ENCODE results near the gene ACAA1. TPM values are rescaled to one million over a fixed set of nuclear protein-coding genes. Genes with fewer than 3 reads are reported as not detected.
A peak's percentile ranks its signal among the peaks of the same experiment; 100 is the strongest.

ACAA1 gene
- total and polyA plus RNA-seq, 2 of the 13 experiments (the other 11 are each of a cell fraction or from before 2014, with no cell fraction given): 60.8 to 188 TPM

GRCh38 chr3:38130631-38131065, 6.3 kb downstream of the ACAA1 start (continued):
- TF ChIP-seq CHD4 (IDR thresholded peaks at IDR 0.05; ENCODE audit: borderline replicate concordance, low read length) (no peak), SP2 (CRISPR knock-in tag; IDR thresholded peaks at IDR 0.05) (no peak), ZZZ3 (CRISPR knock-in tag; IDR thresholded peaks at IDR 0.05; ENCODE audit: borderline replicate concordance) (no peak), XRCC5 (optimal IDR thresholded peaks at IDR 0.05; ENCODE audit: low read length) (no peak), ZMYM3 (CRISPR knock-in tag; IDR thresholded peaks at IDR 0.05) (no peak), SPEN (CRISPR knock-in tag; IDR thresholded peaks at IDR 0.05; ENCODE audit: low read depth) (peak; percentile 76; the same call in 1 of the 2 replicates), NR2F1 (CRISPR knock-in tag; IDR thresholded peaks at IDR 0.05) (peak in 1 of 2 experiments; percentile 35; a peak in 1 of 4 replicates), MXD4 (CRISPR knock-in tag; IDR thresholded peaks at IDR 0.05) (no peak), SP5 (CRISPR knock-in tag; IDR thresholded peaks at IDR 0.05; ENCODE audit: borderline replicate concordance, low read depth) (no peak), ZNF652 (CRISPR knock-in tag; IDR thresholded peaks at IDR 0.05; ENCODE audit: borderline replicate concordance, low read depth) (no peak), FOXC1 (CRISPR knock-in tag; IDR thresholded peaks at IDR 0.05; ENCODE audit: borderline replicate concordance) (no peak), SMAD9 (CRISPR knock-in tag; IDR thresholded peaks at IDR 0.05) (no peak), PAWR (CRISPR knock-in tag; IDR thresholded peaks at IDR 0.05; ENCODE audit: borderline replicate concordance) (no peak), GTF2F1 (IDR thresholded peaks at IDR 0.05; ENCODE audit: low read length) (no peak), HNRNPLL (IDR thresholded peaks at IDR 0.05; ENCODE audit: low read depth, low read length, poor library complexity, severe bottlenecking) (no peak), GZF1 (CRISPR knock-in tag; IDR thresholded peaks at IDR 0.05) (no peak), HES4 (CRISPR knock-in tag; IDR thresholded peaks at IDR 0.05; ENCODE audit: borderline replicate concordance) (no peak), ZMAT5 (CRISPR knock-in tag; IDR thresholded peaks at IDR 0.05; ENCODE audit: borderline replicate concordance, low read depth) (no peak), FOXK1 (CRISPR knock-in tag; IDR thresholded peaks at IDR 0.05; ENCODE audit: borderline replicate concordance, low read depth) (no peak), TMF1 (CRISPR knock-in tag; IDR thresholded peaks at IDR 0.05; ENCODE audit: low read depth) (no peak), ZNF607 (CRISPR knock-in tag; IDR thresholded peaks at IDR 0.05; ENCODE audit: borderline replicate concordance) (no peak), NFE2L2 (IDR thresholded peaks at IDR 0.05; ENCODE audit: low read length) (no peak), ZGPAT (CRISPR knock-in tag; IDR thresholded peaks at IDR 0.05) (0 out of 2 replicates have a peak, but pooled peaks have one; percentile 21), TOE1 (CRISPR knock-in tag; IDR thresholded peaks at IDR 0.05) (no peak), RCOR2 (CRISPR knock-in tag; IDR thresholded peaks at IDR 0.05) (peak; percentile 40; the same call in 1 of the 2 replicates), UBTF (CRISPR knock-in tag; IDR thresholded peaks at IDR 0.05) (no peak), GPBP1L1 (CRISPR knock-in tag; IDR thresholded peaks at IDR 0.05) (no peak), HNRNPUL1 (IDR thresholded peaks at IDR 0.05; ENCODE audit: low read depth, low read length) (no peak)
